Urinary bladder (tissue), 4 donors: ENCODE results near the gene ARPIN. TPM values are rescaled to one million over a fixed set of nuclear protein-coding genes. Genes with fewer than 3 reads are reported as not detected.
"Not testable (repeated sequence)": the region's sequence is repeated elsewhere in the genome, so short reads cannot be mapped to it uniquely, and the experiment has no call there.

ENCODE experiments used
- DNase-seq: peaks from one replicate; pipeline ENCODE4 v3.0.0-alpha.2; 2015; ENCODE audit errors: extremely low spot score
- H3K27ac ChIP-seq: one replicate; pipeline ENCODE4 v1.5.1; 2013; ENCODE audit warnings: low read depth, mild to moderate bottlenecking, moderate library complexity
- H3K36me3 ChIP-seq: one replicate; pipeline ENCODE4 v1.6.1; 2013; ENCODE audit warnings: mild to moderate bottlenecking, moderate library complexity; ENCODE audit not compliant: insufficient read depth
- H3K4me1 ChIP-seq: one replicate; pipeline ENCODE4 v1.6.1; 2013; ENCODE audit warnings: mild to moderate bottlenecking, moderate library complexity; ENCODE audit not compliant: insufficient read depth
- H3K4me3 ChIP-seq: one replicate; pipeline ENCODE4 v1.5.1; 2013; ENCODE audit warnings: low read depth, low read length
- WGBS: extraction: QIAGEN DNeasy Blood & Tissue Kit; methylation state at CpG from one replicate; pipeline ENCODE4 v1.1.7; 2013; 5-methylcytosine and 5-hydroxymethylcytosine counted together
- polyA plus RNA-seq: library from polyadenylated mRNA; stranded (reverse); fragments of 200-250 nt; gene quantifications from one replicate; pipeline ENCODE4 v1.2.3, GENCODE V29; 2013
- small RNA-seq: library from RNA; depleted of rRNA; stranded (forward); fragments of <200 nt; gene quantifications from one replicate; pipeline ENCODE3, GENCODE V24; 2014
- total RNA-seq: library from RNA; depleted of rRNA; stranded (reverse); fragments of >200 nt; gene quantifications from one replicate; pipeline ENCODE4 v1.2.3, GENCODE V29; 2014
- donor health status: healthy with polysubstance abuse.
- donor health status: healthy.

Gene ARPIN
- total and polyA plus RNA-seq, 2 donors = 17.5 to 18.9 TPM

DNA sequence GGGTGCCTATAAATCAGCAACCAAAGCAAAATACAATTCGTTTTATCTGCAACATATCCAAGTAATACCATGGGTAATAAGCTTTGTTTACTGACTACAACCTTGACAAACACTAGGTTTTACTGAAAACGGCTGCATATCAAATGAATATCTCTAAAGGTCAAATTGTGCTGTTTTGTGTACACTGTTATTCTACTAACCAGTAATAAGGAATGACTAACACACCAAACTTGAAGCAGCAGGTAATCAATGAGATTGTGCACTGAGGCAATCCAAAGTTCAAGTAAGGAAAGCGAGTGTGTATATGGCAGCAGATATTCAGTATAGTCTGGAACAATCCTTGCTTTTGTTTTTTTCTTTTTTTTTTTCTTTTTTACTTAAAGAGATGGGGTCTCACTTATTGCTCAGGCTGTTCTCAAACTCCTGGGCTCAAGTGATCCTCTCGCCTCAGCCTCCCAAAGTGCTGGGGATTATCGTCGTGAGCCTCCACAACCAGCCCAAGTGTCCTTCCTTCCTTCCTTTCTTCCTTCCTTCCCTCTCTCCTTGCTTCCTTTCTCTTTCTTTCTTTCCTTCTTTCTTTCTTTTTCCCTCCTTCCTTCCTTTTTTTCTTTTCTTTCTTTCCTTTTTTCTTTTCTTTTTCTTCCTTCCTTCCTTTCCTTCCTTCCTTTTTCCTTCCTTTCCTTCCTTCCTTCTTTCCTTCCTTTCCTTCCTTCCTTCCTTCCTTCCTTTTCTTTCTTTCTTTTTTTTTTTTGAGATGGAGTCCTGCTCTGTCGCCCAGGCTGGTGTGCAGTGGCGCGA is 53.9 kb downstream of the ARPIN start:
- no peak for DNase-seq
- no peaks in the 10 kb centered on the region for H3K4me1 ChIP-seq
- no peak overlapping the region for H3K4me3 ChIP-seq
- no peak overlapping the region for H3K27ac ChIP-seq
- 88% methylated on average over 9 of the region's 9 CpGs for WGBS
- H3K36me3 ChIP-seq = peaks cover 2% of the 10 kb centered on the region

- DNase-seq = no peak
- H3K4me3 ChIP-seq = no peak overlapping the region
- WGBS = 79% methylated on average over 3 of the region's 3 CpGs
- peaks cover 2% of the 10 kb centered on the region for H3K36me3 ChIP-seq
- H3K27ac ChIP-seq = no peak overlapping the region
- no peaks in the 10 kb centered on the region for H3K4me1 ChIP-seq
Observed at GRCh38 chr15:89857673-89858072, 55.1 kb downstream of the ARPIN start.

- Histone ChIP-seq H3K27ac (no peak overlapping the region), H3K4me3 (no peak overlapping the region), H3K36me3 (peaks cover 4% of the 10 kb centered on the region), H3K4me1 (no peaks in the 10 kb centered on the region)
- DNase-seq = no peak
- WGBS = 94% methylated on average over 3 of the region's 3 CpGs
Observed at GRCh38 chr15:89855948-89856347, 56.8 kb downstream of the ARPIN start.

DNA sequence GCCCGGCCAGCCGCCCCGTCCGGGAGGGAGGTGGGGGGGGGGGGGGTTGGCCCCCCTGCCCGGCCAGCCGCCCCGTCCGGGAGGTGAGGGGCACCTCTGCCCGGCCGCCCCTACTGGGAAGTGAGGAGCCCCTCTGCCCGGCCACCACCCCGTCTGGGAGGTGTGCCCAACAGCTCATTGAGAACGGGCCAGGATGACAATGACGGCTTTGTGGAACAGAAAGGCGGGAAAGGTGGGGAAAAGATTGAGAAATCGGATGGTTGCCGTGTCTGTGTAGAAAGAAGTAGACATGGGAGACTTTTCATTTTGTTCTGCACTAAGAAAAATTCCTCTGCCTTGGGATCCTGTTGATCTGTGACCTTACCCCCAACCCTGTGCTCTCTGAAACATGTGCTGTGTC is 57.9 kb downstream of the ARPIN start:
- WGBS = 91% methylated on average over 7 of the region's 17 CpGs
- not testable (repeated sequence) for H3K4me1 ChIP-seq, DNase-seq, H3K27ac ChIP-seq, H3K36me3 ChIP-seq, H3K4me3 ChIP-seq

DNA sequence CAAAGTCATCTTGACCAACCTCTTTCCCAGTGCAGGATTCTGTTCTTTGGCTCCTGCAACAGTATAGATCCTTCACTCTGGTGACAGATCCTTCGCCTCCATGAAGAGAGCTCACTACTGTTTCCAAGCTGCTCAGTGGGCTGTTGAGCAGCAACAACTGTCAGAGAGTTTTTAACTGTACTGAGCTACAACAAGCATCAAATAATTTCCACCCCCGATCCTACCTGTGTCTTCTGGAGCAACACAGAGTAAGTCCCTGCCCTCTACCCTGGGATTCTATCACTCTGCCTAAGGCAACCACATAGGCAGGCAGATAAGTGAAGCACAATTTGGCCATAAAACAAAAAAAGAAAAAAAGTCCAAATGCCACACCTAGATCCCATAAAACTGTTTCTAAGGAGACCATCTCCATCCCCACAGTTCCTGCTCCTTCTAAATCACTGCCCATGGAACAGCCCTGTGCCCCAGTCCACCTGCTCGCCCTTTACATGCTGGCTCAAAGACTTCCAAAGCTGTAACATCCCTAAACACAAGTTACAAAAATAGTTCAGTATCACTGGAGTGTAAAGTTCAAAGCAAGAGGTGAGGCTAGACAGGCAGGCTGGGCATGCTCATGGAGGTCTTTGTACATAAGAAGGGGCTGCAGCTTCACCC is 60.3 kb downstream of the ARPIN start:
- no peak overlapping the region for H3K4me3 ChIP-seq
- DNase-seq = no peak
- H3K27ac ChIP-seq = no peak overlapping the region
- peaks cover 4% of the 10 kb centered on the region for H3K36me3 ChIP-seq
- WGBS = 97% methylated on average over 3 of the region's 3 CpGs
- H3K4me1 ChIP-seq = no peaks in the 10 kb centered on the region

DNA sequence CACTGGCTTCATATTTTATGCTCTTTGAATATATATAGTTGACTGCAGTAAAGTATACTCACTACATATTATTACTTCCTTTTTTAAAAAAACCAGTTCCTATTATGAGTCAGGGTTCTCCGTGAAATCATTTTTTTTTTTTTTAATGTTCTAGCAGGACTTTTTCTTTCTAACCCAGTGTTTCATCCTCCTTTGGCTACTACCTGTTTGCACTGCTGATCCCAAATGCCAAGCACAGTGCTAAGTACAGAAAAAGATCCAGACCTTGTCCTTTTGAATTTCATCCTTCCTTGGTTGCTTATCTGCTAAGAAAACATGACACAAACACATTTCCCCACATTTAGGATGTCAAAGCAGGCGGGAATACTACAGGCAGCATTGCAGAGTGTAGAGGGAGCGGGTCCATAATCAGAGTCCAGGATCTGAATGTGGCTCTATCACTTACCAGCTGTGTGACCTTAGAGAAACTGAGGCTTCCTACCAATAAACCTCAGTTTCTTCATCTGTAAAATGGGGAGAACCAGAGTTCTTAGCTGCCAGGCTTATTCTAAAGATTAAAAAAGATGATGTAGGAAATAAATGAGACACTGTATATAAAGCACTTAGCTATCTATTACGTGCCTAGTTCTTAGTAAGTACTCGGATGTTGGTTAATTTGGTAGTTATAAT is 60.9 kb downstream of the ARPIN start:
- peaks cover 4% of the 10 kb centered on the region for H3K36me3 ChIP-seq
- no peaks in the 10 kb centered on the region for H3K4me1 ChIP-seq
- no peak overlapping the region for H3K27ac ChIP-seq
- DNase-seq = no peak
- 90% methylated on average over 5 of the region's 5 CpGs for WGBS
- no peak overlapping the region for H3K4me3 ChIP-seq

- Histone ChIP-seq H3K36me3 (peaks cover 2% of the 10 kb centered on the region), H3K4me1 (no peaks in the 10 kb centered on the region), H3K4me3 (no peak overlapping the region), H3K27ac (no peak overlapping the region)
- no peak for DNase-seq
- WGBS = 95% methylated on average over 2 of the region's 2 CpGs
Observed at GRCh38 chr15:89848970-89849292, 63.8 kb downstream of the ARPIN start.

DNA sequence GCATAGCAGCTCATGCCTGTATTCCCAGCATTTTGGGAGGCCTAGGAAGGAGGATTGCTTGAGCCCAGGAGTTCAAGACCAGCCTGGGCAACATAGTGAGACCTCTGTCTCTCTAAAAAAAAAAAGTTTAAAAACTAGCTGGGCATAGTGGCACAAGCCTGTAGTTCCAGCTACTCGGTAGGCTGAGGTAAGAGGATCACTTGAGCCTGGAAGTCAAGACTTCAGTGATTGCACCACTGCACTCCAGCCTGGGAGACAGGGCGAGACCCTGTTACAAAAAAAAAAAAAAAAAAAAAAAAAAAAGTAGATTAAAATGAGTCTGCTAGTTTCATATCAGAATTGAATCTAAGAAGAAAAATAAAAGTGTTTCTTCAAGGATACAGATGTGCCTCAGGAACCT is 65.7 kb downstream of the ARPIN start:
- DNase-seq = no peak
- Histone ChIP-seq H3K36me3 (peaks cover 2% of the 10 kb centered on the region), H3K4me1 (no peaks in the 10 kb centered on the region), H3K27ac (no peak overlapping the region), H3K4me3 (no peak overlapping the region)
- WGBS = 95% methylated on average over 2 of the region's 2 CpGs

GRCh38 chr15:89845305-89845893 is 67.4 kb downstream of the ARPIN start:
- H3K36me3 ChIP-seq = no peaks in the 10 kb centered on the region
- H3K4me3 ChIP-seq = no peak overlapping the region
- H3K4me1 ChIP-seq = no peaks in the 10 kb centered on the region
- no peak overlapping the region for H3K27ac ChIP-seq
- DNase-seq = no peak
- WGBS = 73% methylated on average over 5 of the region's 5 CpGs

Small RNA genes lying within 50 kb of the gene (small RNA-seq; reads per million reads assigned to genes)
- not detected for gene MIR5009
- gene MIR5094 = not detected
- gene RNU6-1111P = not detected
- gene RNU7-111P = not detected

Other genes starting within 250 kb of the ARPIN start
- 3.6 TPM for gene PLIN1, start 233.6 kb downstream of the ARPIN start, total RNA-seq
- 24.4 TPM for gene PLIN1, start 233.6 kb downstream of the ARPIN start, polyA plus RNA-seq
- 17.1 TPM for gene PEX11A, start 222.2 kb downstream of the ARPIN start, total RNA-seq
- gene PEX11A, start 222.2 kb downstream of the ARPIN start, polyA plus RNA-seq = 10.6 TPM
- gene WDR93, start 222.1 kb downstream of the ARPIN start, total RNA-seq = not detected
- 0.16 TPM for gene WDR93, start 222.1 kb downstream of the ARPIN start, polyA plus RNA-seq
- gene MESP1, start 161.7 kb downstream of the ARPIN start, total RNA-seq = not detected
- gene MESP1, start 161.7 kb downstream of the ARPIN start, polyA plus RNA-seq = 0.91 TPM
- gene MESP2, start 136.6 kb downstream of the ARPIN start, total RNA-seq = not detected
- 0.10 TPM for gene MESP2, start 136.6 kb downstream of the ARPIN start, polyA plus RNA-seq
- 14.6 TPM for gene ANPEP, start 98.1 kb downstream of the ARPIN start, total RNA-seq
- 26.8 TPM for gene ANPEP, start 98.1 kb downstream of the ARPIN start, polyA plus RNA-seq
- 60.9 TPM for gene AP3S2, start 19.0 kb downstream of the ARPIN start, total RNA-seq
- gene AP3S2, start 19.0 kb downstream of the ARPIN start, polyA plus RNA-seq = 22.5 TPM
- gene ZNF710, start 88.4 kb upstream of the ARPIN start, total RNA-seq = 9.7 TPM
- gene ZNF710, start 88.4 kb upstream of the ARPIN start, polyA plus RNA-seq = 9.6 TPM
- gene IDH2, start 189.5 kb upstream of the ARPIN start, total RNA-seq = 85.0 TPM
- gene IDH2, start 189.5 kb upstream of the ARPIN start, polyA plus RNA-seq = 105 TPM